HG02981 (cell line): ENCODE data around the gene CCDC9.
"Not testable (repeated sequence)": the region's sequence is repeated elsewhere in the genome, so short reads cannot be mapped to it uniquely, and the experiment has no call there.

ENCODE experiments used
- ATAC-seq: cut with Tn5 transposase; IDR thresholded peaks from one replicate; pipeline ENCODE4 v1.9.1; 2021; ENCODE audit warnings: mild to moderate bottlenecking, moderate library complexity; ENCODE audit not compliant: unreplicated experiment

Gene CCDC9

DNA sequence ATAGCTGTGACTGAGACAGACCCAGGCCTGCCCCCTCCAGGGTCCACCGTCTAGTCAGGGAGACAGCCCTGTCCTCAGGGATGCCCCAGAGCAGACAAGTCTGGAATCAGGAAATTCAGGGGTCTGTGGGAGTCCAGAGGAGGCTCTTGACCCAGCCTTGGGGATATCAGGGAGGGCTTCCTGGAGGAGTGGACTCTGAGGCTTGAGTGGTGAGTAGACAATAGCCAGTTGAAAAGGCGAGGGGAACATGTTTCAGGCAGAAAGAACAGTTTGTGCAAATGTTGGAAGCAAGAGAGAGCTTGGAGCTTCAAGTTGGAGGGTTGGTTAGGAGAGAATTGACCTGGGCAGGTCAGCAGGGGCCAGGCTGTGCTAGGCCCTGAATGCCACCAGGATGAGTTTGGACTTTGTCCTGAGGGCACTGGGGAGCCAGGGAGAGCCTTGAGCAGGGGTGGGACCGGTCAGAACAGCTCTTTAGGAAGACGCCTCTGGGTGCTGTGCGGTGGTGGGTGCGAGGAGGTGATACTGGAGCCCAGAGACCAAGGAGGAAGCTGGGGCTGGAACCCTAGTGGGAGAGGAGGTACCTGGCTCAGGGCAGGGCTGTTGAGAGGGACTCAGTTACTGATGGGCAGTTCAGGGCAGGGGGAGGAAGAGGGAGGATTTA is 2.7 kb downstream of the CCDC9 start:
- ATAC-seq: no peak

GRCh38 chr19:47260476-47260875 is 4.2 kb downstream of the CCDC9 start:
- ATAC-seq: no peak

GRCh38 chr19:47261946-47262793 is 5.8 kb downstream of the CCDC9 start:
- not testable (repeated sequence) for ATAC-seq

DNA sequence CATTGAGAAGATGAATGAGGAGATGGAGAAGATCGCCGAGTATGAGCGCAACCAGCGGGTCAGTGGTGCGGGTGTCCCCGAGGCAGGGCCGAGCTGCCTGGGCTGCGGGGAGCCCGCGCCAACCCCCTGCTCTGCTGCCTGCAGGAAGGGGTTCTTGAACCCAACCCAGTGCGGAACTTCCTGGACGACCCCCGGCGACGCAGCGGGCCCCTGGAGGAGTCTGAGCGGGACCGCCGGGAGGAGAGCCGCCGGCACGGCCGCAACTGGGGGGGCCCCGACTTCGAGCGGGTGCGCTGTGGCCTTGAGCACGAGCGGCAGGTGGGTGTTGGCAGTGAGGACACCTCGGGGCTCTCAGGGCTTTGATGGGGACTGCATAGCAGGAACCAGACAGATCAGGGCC is 8.3 kb downstream of the CCDC9 start:
- ATAC-seq: no peak

- no peak for ATAC-seq
Observed at GRCh38 chr19:47266401-47266941, 10.1 kb downstream of the CCDC9 start.

DNA sequence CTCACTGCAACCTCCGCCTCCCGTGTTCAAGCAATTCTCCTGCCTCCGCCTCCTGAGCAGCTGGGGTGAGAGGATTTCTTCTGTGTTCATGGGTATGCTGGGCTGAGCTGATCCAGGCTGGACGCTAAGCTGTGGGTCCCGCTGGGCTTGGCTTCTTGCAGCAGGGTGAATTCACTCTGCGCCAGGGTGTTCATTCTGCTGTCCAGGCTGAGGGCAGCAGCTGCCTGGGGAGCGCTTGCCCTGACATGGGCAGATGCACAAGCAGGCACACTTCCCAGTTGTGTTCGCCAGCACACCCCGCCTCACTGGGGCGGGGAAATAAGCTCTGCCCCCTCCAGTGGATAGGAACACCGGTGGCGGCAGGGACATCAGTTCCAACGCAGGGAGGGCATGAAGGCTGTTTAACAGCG is 11.0 kb downstream of the CCDC9 start:
- ATAC-seq: no peak

DNA sequence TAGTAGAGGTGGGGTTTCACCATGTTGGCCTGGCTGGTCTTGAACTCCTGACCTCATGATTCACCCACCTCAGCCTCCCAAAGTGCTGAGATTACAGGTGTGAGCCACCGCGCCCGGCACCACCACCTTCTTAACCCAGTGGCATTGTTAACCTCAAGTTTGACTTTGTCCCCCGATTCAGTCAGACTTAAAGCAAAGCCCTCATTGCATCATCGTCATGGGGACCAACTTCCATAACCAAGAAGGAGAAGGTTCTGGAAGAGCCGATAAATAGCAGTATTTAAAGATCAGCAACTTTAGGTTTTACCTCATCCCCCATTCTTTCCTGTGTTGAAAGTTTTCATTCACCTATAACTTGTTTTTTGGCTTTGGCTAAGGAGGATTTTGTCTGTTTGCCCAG is 11.7 kb downstream of the CCDC9 start:
- ATAC-seq: no peak

DNA sequence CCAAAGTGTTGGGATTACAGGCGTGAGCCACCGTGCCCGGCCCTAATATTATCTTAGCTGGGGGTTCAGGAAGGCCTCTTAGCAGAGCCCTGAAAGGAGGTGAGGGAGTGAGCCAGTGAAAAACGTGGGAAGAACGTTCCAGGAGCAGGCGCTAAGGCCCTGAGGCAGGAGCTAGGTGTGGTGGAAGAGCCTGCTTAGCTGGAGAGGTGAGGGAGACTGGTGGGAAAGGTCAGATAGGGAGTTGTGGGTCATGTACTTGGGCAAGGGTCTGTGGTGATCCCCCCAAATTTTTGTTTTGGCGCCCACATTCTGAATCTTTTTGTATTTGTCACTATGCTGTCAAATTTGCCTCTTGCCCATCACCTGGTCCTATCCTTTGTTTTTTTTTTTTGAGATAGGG is 13.3 kb downstream of the CCDC9 start:
- ATAC-seq: no peak

- no peak for ATAC-seq
Observed at GRCh38 chr19:47270408-47270807, 14.1 kb downstream of the CCDC9 start.

DNA sequence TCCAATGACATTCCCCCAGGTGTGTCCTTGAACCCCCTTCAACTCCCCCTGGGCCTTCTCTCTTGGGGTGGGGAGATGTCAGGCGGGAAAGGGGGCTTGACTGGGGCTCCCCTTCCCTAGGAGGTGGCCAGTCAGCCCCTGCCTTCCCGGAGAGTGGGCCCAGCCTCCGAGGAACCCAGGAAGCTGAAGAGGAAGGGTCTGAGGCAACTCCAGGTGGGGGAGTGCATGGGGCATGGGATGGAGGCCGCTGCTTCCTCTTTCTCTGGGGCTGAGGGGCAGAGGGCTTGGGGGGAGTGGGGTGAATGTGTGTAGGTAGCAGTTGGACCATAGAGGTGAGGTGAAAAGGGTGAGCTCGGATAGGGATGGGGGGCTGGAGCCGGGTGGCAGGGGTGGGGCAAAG is 15.6 kb downstream of the CCDC9 start:
- no peak for ATAC-seq

DNA sequence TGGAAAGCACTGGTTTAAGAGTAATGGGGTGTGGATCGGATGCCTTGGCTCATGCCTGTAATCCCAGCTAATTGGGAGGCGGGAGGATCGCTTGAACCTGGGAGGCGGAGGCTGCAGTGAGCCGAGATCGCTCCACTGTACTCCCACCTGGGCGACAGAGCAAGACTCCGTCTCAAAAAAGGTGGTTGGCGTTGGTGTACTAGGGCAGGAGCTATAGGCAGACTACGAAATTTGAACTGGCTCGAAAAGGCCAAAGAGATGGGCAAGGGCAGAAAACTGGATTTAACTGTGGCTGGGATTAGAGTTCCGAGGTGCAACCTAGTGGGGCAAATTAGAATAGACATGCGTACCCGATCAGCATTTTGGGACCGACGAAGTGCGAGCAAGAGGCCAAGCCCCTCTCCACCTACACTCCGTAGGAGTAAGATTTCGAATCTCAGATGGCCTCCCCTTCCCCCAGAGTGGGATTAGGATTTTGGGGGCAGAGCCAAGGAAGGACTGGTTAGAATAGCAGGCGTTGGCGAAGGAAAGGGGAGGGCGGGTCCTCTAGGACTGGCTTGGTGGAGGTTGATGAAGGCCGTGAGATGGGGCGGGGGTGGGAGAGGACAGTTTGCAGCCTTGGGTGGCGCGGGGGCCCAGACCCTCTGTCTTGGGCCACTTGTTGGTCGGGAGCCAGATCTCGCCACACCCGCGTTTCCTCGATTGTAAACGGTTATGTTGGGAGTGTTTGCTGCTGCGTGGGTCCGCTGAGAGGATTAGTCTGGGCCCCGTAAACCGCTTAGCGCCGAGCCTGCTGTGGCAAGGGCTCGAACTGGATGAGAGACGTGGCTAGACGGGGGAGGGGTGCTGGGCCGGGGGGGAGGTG is 16.4 kb downstream of the CCDC9 start:
- no peak for ATAC-seq

GRCh38 chr19:47273313-47274070 is 17.2 kb downstream of the CCDC9 start:
- peak; percentile 54 for ATAC-seq

DNA sequence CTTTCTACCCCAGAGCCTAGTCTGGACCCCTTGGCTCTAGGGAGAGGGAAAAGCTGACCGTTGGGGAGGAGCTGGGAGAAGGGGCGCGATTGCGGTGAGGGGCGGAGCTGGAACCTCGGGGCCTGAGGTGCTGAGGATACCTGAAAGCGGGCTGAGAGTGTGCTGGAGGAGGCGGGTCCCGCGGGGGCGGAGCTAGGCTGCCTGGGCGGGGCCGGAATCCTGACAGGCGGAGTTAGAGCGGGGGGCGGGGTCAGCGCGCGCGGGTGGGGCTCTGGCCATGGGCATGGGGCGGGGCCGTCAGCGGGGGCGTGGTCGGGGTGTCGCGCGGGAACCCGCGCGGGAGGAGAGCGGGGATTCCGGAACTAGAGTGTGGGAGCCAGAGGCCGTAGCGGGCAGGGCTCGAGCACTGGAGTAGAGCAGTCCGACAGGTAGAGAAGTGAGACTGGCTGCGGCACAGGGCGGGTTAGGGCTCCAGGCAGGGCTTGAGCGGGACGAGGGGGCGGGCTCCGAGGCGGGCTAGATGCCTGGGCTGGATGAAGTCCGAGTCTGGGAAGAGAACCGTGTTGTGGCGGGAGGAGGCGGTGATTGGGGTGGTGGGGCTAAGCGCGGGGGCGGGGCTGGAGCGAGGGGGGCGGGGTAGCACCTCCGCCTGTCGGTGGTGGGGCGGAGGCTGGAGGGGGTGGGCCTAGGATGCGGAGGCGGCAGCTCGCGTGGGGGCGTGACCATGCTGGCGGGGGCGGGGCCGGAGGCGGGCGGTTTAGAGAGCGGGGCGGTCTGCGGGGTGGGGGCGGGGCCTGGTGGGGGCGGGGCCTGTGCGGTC is 18.0 kb downstream of the CCDC9 start, which contains the start of gene INAFM1:
Gene INAFM1, plus strand, starts transcription at position 815 of the 820 bp plus-strand sequence. CDS start 35 bp downstream, outside the sequence.
- ATAC-seq: peak; percentile 54

DNA sequence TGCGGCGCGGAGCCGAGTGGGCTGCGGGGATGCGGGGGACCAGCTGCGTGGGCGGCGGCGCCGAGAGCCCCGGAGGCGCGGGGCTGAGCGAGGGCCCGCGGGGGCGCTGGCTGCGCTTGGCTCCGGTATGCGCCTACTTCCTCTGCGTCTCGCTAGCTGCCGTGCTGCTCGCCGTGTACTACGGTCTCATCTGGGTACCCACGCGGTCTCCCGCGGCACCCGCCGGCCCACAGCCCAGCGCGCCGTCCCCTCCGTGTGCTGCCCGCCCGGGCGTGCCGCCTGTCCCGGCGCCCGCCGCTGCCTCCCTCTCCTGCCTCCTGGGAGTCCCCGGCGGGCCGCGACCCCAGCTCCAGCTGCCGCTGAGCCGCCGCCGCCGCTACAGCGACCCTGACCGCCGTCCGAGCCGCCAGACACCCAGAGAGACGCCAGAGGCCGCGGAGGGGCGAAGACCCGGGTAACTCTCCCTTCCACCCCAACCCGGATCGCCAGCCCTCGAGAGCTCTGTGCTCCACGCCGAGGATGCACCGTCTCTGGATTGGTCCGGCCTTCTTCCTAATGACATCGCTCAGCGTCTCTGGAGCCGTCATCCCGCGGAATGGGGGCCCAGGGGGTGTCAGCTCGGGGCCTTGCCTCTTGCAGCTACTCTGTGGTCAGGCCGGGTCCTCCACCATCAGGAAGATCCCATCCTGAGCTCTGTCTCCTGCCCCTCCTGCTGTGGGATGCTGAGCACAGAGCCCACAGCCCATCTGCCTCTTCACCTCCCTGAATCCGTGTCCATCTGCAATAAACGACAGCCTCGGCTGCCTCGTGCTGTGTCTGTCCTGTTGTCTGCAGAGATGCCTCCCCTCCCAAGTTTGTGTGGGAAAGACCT is 18.8 kb downstream of the CCDC9 start:
- ATAC-seq: no peak

DNA sequence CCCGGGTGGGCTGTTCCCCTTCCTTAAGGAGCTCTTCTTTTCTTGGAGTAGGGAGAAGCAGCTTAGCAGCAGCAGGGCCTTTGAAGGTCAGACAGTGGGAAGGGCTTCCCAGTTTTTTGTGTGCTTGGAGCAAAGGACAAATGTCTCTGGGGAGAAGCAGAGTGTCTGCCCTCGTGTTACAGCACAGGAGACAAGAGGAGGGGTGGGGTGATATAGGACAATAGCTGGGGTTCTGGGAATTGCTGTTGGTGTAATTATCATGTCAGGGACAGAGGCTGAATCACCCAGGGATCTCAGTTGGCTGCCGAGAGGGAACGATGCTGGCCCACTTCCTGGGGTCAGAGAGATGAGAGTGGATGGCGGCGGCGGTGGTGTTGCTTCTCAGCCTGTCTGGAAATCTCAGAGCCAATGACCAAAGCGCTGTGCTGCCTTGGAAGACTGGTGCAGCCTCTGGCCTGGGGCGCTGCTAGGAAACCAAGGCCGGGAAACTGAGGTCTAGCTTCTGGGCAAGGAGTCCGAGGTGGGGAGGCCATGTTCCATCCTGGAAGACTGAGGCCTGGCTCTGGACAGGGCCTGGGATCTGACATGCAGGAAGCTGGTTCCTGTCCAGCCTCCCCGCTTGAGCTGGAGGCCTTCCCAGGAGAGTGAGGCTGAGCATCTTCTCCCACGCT is 19.6 kb downstream of the CCDC9 start:
- no peak for ATAC-seq

- not testable (repeated sequence) for ATAC-seq
Observed at GRCh38 chr19:47276513-47276912, 20.2 kb downstream of the CCDC9 start.

DNA sequence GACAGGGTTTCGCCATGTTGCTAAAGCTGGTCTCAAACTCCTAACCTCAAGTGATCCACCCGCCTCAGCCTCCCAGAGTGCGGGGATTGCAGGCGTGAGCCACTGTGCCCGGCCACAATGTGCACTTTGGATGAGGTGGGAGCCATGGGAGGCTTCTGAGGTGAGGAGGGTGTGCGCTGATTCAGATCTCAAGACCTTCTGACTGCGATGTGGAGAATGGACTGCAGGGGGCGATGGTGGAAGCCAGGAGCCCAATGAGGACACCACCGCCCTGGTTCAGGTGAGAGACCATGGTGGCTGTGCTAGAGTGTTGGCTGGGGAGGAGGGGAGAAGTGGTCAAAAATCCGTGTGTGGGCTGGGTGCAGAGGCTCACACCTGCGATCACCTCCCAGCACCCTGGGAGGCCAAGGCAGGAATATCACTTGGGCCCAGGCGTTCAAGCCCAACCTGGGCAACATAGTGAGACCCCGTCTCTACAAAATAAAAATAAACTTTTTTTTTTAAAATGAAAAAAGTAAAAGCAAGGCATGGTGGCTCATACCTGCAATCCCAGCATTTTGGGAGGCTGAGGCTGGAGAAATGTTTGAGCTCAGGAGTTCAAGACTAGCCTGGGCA is 24.0 kb downstream of the CCDC9 start:
- ATAC-seq: no peak
